ENCODE measurements around the gene RIMS3.
"Not testable (repeated sequence)": the region's sequence is repeated elsewhere in the genome, so short reads cannot be mapped to it uniquely, and the experiment has no call there.

The RIMS3 gene

GRCh38 chr1:40630488-40631223, 34.8 kb downstream of the RIMS3 start:
- ATAC-seq (no peak), DNase-seq (peak; percentile 43)

- DNase-seq, ATAC-seq: not testable (repeated sequence)
Observed at GRCh38 chr1:40629546-40629945, 35.9 kb downstream of the RIMS3 start.

DNA sequence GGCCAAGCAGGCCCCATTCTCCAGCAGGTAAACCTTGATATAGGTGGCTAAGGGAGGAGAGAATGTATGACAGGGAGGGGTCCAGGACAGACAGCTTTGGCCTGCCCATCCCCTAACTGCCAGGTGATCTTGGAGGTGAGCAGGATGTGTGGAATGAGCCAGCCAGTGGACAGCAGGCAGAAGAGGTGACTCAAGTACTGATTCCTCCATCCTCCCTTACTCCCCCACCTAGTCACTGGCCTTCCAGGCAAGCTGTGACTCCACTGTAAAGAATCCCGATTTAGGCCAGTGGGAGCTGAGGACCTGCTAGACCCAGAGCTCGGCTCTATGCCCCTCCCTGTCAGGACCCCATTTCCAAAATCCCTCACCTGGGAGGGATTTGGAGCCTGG, 36.6 kb downstream of the RIMS3 start:
- ATAC-seq (no peak), DNase-seq (no peak)

- ATAC-seq: peak; percentile 77
- DNase-seq: peak; percentile 17
Observed at GRCh38 chr1:40627987-40628902, 37.2 kb downstream of the RIMS3 start.

DNA sequence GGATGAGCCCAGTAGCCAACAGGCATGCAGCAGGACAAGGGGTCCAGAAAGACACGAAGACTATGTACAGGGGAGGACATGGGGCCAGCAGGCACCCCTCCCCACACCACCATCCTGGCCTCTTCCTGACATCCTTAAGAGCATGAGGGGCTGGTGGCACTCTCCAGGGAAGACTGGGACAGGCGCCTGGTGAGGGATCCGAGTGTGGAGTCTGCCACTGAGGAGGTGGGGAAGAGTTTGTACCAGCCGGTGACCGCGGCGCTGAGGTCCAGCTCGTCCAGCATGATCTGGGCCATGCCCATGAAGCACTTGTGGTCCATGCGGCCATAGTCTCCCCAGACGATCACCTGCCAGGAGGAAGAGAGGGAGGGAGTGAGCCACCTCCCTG, 39.1 kb downstream of the RIMS3 start:
- DNase-seq (no peak), ATAC-seq (no peak)

DNA sequence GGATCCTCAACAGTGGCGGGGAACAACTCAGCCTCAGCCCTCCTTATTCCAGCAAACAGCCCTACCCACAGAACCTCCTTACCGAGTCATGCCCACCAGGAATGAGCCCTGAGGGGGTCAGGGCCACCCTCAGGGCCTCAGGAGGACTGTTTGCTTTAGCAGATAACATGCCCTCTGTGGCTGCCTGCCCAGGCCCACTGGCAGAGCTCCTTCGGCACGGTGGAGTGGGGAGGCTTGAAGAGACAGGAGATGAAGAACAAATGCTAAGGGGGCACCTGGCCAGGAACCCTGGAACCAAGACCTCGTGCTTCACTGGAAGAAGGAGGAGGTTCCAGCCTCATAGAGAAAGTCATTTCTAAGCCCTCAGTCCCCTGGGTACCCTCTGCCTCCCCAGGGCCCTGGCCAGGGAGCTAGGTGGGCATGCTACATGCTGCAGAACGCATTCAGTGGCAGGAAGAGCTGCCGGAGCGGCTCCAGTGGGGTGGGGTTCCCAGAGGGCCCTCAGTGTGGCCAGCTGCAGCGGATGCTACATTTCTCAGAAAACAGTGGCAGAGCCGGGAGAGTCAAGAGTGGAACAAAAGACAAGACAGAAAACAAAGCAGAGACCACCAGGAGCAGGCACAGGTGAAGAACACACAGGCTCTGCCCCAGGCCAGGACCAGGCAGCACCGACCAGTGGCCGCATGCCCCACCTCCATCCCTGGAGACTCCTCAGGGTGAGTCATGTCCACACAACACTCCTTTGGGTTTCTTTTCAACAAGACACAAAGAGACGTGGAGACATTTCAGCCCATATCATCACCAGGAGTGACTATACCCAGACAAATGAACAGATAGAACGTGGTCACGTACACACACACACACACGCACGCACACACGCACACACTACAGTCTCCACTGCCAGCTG, 39.8 kb downstream of the RIMS3 start:
- DNase-seq: no peak
- no peak for ATAC-seq

DNA sequence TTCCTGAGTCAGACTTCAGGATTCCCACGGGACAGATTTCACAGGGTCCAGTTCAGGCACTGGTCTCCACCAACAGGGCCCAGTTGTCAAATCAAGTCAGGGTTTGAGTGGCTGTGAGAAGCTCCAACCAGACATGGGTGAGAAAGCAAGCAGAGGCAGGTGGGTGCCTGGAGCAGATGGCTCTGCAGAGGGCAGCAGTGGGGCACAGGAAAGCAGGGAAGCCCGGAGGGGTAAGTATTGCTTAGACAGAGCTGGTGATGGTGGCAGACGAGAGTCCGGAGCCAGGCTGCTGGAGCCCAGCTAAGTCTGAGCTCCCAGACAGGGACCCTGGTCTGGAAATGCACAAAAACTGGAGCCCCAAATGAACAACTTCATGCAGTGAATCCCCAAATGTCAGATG, 40.4 kb downstream of the RIMS3 start:
- DNase-seq (peak; percentile 33), ATAC-seq (no peak)

DNA sequence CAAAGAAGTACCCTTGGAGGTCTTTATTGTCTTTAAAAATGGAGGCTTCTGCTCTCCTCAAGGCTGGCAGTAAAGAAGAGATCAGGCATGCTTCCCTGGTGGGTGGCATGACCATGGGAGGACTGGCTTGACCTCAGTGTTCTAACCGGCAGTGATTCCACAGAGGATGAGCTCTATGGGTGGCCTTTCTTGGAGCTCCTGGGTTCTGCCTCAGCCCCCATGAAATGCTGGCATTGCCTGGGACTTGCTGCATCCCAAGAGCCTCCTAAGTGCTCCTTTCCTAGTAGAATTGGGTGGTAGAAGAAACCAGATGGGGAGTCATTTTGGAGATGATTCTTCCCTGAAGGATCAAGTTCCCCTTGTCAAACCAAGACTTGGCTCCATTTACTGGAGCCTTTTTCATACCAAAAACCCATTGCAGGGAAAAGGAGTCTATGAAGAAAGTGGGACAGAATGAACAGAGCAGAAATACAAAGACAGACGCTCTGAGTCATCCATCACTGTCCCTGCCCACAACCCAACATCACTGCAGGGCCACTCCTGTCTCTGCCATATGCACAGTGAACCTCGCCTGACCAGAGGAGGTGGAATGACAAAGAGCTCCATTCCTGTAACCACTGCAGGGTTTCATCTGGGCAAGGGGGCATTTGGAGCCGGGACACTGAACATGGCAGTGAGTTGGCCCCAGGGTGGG, 42.4 kb downstream of the RIMS3 start:
- ATAC-seq (no peak), DNase-seq (no peak)

- ATAC-seq (no peak), DNase-seq (no peak)
Observed at GRCh38 chr1:40621821-40622450, 43.5 kb downstream of the RIMS3 start.

DNA sequence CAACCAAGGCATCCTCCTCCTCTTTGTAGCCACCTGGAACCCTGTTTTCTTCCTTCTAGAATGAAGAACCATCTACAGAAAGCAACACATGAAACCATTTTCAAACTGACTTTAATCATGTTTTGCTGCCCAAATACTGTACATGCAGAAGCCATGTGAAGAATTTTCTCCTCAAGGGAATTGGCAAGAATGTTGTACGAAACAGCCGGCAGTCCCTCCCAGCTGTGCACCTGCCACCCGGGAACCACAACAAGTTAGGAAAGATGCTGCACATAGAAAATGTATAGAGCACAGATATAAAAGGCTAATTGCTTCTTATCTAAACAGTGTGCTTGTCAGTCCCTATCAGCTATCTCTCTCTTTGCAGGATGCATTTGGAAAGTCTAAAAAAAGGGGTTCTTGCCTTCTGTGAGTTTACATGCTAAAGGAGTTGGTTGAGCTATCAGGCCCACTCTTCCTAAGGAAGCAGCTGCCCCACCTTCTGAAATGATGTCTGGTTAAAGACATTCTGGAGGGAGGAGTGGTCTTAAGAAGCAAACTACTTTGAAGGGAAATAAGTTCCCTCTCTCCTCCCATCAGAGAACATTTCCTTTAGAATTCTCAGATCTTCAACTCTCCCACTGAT, 44.8 kb downstream of the RIMS3 start:
- DNase-seq (no peak), ATAC-seq (no peak)

- ATAC-seq: no peak
- no peak for DNase-seq
Observed at GRCh38 chr1:40620150-40620549, 45.3 kb downstream of the RIMS3 start.

DNA sequence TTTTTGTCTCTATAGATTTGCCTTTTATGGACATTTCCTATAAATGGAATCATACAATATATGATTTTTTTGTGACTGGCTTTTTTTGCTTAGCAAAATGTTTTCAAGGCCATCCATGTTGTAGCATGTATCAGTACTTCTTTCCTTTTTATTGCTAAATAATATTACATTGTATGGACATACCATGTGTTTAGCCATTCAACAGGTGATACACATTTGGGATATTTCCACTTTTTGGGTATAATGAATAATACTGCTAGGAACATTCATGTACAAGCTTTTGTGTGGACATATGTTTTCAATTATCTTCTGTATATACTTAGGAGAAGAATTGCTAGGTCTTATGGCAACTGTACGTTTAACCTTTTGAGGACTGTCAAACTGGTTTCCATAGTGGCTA, 47.4 kb downstream of the RIMS3 start:
- no peak for ATAC-seq
- no peak for DNase-seq

DNA sequence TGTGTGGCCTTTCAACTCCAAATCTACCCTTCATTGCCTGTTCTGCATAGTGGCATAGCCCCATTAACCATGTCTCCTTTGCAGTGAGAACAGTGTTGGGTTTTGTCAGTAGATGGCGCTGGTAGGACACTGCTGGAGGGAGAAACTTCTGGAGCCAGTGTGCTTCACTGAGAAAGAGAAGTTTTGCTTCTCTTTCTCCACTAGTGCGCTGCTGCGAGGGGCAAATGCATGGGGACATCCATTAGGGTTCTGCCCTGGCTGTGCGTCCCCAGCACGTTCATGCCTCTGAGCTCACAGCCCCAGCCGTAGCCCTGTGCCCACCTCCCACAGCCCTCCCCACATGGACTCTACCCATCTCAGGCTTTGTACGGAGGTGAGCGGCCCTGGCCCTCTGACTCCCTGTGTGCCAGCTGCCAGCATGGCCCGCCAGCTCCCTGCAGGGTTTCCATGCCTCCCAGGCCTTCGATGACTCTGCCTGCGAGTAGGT, 53.1 kb downstream of the RIMS3 start:
- ATAC-seq: peak; percentile 81
- DNase-seq: peak; percentile 74

DNA sequence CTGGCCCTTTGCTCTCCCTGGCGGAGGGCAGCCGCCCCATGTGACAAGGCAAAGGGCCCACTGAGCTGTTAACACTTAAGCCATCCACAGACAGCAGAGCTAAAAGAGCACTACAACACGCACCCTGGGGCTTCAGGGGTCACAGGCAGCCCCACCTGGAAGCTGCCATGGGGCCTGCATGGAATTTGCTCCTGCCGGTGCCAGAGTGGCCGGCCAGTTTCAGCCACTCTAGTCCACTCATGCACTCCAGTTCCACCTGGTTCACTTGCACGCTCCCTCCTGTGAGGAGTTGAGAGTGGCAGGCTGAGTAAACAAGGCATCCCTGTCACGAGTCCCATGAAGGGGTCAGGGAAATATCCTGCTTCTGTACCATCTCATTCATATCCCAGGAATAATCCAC, 55.3 kb downstream of the RIMS3 start:
- DNase-seq (no peak), ATAC-seq (no peak)

- ATAC-seq (no peak), DNase-seq (no peak)
Observed at GRCh38 chr1:40607921-40608320, 57.6 kb downstream of the RIMS3 start.

DNA sequence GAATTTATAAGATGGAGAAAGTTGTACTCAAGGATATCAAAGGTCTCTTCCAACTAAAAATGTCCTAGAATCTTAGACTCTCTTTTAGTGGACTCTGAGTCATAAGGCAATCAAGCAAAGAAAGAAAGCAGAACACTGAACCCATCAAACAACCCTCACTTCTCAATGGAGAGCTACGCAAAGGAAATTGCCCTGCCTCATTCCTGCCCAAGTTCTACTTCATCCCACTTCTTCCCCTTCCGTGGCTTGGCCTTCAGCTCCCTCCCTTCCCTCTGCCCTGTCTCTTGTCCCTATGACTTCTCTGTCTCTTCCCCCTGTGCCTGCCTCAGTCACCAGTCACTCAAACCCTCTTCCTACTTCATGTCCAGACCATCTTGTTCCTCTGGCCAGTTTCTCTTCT, 58.5 kb downstream of the RIMS3 start:
- ATAC-seq (no peak), DNase-seq (no peak)

DNA sequence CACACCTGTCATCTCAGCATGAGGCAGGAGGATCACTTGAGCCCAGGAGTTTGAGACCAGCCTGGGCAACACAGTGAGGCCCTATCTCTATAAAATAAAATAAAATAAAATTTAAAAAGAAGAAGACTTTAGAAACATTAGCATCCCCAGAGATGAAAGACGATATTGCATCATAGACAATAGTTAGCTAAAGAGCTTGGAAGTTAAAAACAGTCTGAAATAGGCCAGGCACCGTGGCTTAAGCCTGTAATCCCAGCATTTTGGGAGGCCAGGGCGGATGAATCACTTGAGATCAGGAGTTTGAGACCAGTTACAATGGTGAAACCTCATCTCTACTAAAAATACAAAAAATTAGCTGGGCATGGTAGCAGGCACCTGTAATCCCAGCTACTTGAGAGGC, 59.3 kb downstream of the RIMS3 start:
- no peak for DNase-seq
- no peak for ATAC-seq

- ATAC-seq (no peak), DNase-seq (no peak)
Observed at GRCh38 chr1:40599926-40600325, 65.6 kb downstream of the RIMS3 start.

DNA sequence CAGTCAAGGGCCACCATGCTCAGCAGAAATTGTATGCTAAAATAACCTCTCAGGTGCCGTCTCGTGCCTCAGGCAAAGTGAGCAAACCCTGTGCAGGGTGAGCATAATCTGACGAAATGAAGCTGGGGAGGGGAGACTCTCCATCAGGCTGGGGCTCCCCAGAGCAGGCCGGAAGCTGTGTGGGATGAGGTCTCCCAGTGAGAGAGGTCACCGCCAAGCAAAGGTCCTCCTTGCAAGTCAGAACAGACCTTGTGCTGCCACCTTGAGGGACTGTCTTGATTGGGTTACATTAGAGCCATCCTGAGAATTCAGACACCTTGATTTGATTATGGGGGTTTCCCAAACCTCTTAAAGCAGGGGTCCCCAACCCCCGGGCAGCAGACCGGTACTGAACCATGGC, 69.9 kb downstream of the RIMS3 start:
- ATAC-seq (no peak), DNase-seq (no peak)

GRCh38 chr1:40594187-40594531, 71.3 kb downstream of the RIMS3 start:
- DNase-seq (no peak), ATAC-seq (no peak)
